GM19099 (cell line): Measurements from ENCODE around the gene PPWD1.
A peak's percentile ranks its signal among the peaks of the same experiment; 100 is the strongest.

Experiments used
- POLR2A ChIP-seq: IDR thresholded peaks from 3 replicates; pipeline ENCODE4 v1.6.1; 2011; ENCODE audit warnings: low read depth; ENCODE audit not compliant: insufficient read length; ENCODE audit errors: extremely low read depth

The PPWD1 gene

GRCh38 chr5:65612298-65612907 lies 49.3 kb downstream of the PPWD1 start:
- TF ChIP-seq POLR2A: no peak

- TF ChIP-seq POLR2A: no peak
Measured at GRCh38 chr5:65620021-65620420, 56.9 kb downstream of the PPWD1 start.

GRCh38 chr5:65623482-65623881 lies 60.4 kb downstream of the PPWD1 start:
- TF ChIP-seq POLR2A: no peak

GRCh38 chr5:65624025-65624570 lies 61.0 kb downstream of the PPWD1 start, which contains the start of gene TRIM23:
Gene TRIM23, minus strand, starts transcription at chr5:65624333. Its CDS starts 59 bp downstream, at chr5:65624274.
- no peak for TF ChIP-seq POLR2A

GRCh38 chr5:65624571-65625555 lies 61.8 kb downstream of the PPWD1 start, which contains the start of the genes SHLD3 and TRAPPC13:
Gene SHLD3, plus strand, starts transcription at chr5:65625027. Its CDS starts 4,561 bp downstream, at chr5:65629588.
Gene TRAPPC13, plus strand, starts transcription at chr5:65625027. Its CDS starts 34 bp downstream, at chr5:65625061.
- peak; percentile 60 for TF ChIP-seq POLR2A

GRCh38 chr5:65625743-65626142 lies 62.6 kb downstream of the PPWD1 start:
- no peak for TF ChIP-seq POLR2A

- no peak for TF ChIP-seq POLR2A
Measured at GRCh38 chr5:65630981-65631380, 67.9 kb downstream of the PPWD1 start.
